Activated CD4-positive, alpha-beta T cell treated with anti-CD3 and anti-CD28 coated beads for 48 hours (primary cell): ENCODE data around the gene PNMA1.
"Not testable (repeated sequence)": the region's sequence is repeated elsewhere in the genome, so short reads cannot be mapped to it uniquely, and the experiment has no call there.

Experiments
- DNase-seq: peaks from one replicate; pipeline ENCODE4 v3.0.0-alpha.2; 2020

The PNMA1 gene

GRCh38 chr14:73714656-73715081, 485 bp upstream of the PNMA1 start:
- DNase-seq: no peak

- DNase-seq: no peak
Measured at GRCh38 chr14:73713206-73713802, 880 bp downstream of the PNMA1 start.

- peak; percentile 56 for DNase-seq
Measured at GRCh38 chr14:73712540-73713180, 1.5 kb downstream of the PNMA1 start.

GRCh38 chr14:73712071-73712506, 2.1 kb downstream of the PNMA1 start:
- no peak for DNase-seq

GRCh38 chr14:73710737-73711136, 3.4 kb downstream of the PNMA1 start:
- DNase-seq: no peak

GRCh38 chr14:73709904-73710469, 4.2 kb downstream of the PNMA1 start:
- DNase-seq: no peak

GRCh38 chr14:73708076-73708475, 6.1 kb downstream of the PNMA1 start:
- not testable (repeated sequence) for DNase-seq

- no peak for DNase-seq
Measured at GRCh38 chr14:73700325-73700724, 13.9 kb downstream of the PNMA1 start.

GRCh38 chr14:73696466-73697400, 17.5 kb downstream of the PNMA1 start:
- DNase-seq: no peak

GRCh38 chr14:73695997-73696396, 18.2 kb downstream of the PNMA1 start:
- no peak for DNase-seq

- DNase-seq: no peak
Measured at GRCh38 chr14:73695082-73695481, 19.1 kb downstream of the PNMA1 start.

- no peak for DNase-seq
Measured at GRCh38 chr14:73694083-73694482, 20.1 kb downstream of the PNMA1 start.

- no peak for DNase-seq
Measured at GRCh38 chr14:73686901-73687300, 27.3 kb downstream of the PNMA1 start.

GRCh38 chr14:73685328-73685727, 28.9 kb downstream of the PNMA1 start:
- no peak for DNase-seq

- no peak for DNase-seq
Measured at GRCh38 chr14:73684627-73685026, 29.6 kb downstream of the PNMA1 start.

- no peak for DNase-seq
Measured at GRCh38 chr14:73680821-73681220, 33.4 kb downstream of the PNMA1 start.

GRCh38 chr14:73678698-73679097, 35.5 kb downstream of the PNMA1 start:
- DNase-seq: no peak

GRCh38 chr14:73674986-73675385, 39.2 kb downstream of the PNMA1 start:
- DNase-seq: no peak

- no peak for DNase-seq
Measured at GRCh38 chr14:73667854-73668253, 46.3 kb downstream of the PNMA1 start.

- no peak for DNase-seq
Measured at GRCh38 chr14:73666583-73666982, 47.6 kb downstream of the PNMA1 start.

- no peak for DNase-seq
Measured at GRCh38 chr14:73665130-73665529, 49.1 kb downstream of the PNMA1 start.

GRCh38 chr14:73663548-73664212, 50.5 kb downstream of the PNMA1 start:
- DNase-seq: no peak

- no peak for DNase-seq
Measured at GRCh38 chr14:73662487-73662943, 51.7 kb downstream of the PNMA1 start.
